ENCODE measurements around the gene SPATA24.

GRCh38 chr5:139425497-139425896, 21.6 kb upstream of the SPATA24 start:
- TF ChIP-seq POLR2A (IDR thresholded peaks at IDR 0.05) (no peak), CTCF (IDR thresholded peaks at IDR 0.05) (no peak)
